Measurements from ENCODE around the gene IFI27L2.

The IFI27L2 gene

DNA sequence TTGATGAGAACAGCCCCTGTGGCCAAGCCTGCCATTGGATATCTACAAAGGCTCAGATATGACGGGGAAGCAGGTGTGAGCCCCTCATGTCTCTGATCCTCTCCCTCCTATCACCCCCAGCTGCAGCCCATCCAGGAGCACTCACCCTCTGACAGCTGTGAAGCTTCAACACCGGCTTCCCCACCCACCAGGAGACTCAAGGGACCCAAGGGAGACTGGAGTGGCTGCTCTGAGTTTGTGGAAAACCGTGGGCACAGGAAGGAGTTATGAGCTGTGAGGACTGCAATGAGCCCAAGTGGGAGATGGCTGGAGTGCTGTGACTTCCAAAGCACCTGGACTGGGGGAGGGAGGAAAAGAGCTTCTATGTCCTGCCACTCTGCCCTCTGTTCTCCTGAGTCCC lies 7.9 kb downstream of the IFI27L2 start:
- DNase-seq: no peak

DNA sequence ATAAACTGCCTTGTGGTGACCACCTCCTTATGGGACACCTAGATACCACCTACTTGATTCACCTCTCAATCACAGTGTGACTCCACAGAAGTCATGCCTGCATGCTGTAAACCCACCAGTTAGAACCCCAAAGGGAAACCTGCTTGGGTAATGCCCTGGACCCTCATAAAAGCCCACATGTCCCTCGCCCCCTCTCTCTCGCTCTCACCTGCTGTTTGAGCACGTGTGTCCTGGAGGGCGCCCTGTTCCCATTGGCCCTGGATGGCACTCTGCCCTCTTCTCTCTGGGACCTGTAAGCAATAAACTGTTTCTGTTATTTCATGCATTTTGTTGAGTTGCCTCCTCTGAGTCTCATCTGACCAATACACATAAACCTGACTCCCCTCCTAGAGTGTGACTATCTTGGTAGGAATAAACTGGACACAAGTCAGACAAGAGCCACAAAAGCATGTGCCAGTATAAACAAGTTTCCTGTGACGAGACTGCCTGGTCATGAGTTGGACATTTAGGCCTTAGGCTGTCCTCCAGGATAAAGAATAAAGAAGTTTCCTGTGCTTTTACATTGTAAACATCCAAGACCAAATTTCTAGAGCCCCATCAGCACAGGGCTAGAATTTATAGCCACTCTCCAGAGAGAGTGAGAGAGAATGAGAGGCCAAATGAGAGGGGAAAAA lies 8.6 kb downstream of the IFI27L2 start:
- DNase-seq: no peak

DNA sequence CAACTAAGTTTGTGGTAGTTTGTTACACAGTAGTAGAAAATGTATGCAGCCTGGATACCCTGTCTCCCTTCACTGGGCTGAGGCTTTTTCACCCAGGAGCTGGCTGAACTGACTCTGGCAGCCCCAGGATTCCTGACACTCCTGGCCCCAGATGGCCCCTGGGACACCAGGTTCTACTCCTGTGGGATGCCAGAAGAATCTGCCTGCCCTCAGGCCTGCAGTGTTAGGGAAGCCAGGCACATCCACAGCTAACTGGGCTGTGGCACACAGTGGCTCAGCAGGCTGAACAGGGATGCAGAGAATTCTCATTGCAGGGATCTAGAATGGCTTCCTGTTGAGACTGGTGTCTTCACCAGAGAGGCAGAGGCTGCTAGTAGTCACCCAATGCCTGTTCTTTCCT lies 10.3 kb downstream of the IFI27L2 start:
- no peak for DNase-seq

DNA sequence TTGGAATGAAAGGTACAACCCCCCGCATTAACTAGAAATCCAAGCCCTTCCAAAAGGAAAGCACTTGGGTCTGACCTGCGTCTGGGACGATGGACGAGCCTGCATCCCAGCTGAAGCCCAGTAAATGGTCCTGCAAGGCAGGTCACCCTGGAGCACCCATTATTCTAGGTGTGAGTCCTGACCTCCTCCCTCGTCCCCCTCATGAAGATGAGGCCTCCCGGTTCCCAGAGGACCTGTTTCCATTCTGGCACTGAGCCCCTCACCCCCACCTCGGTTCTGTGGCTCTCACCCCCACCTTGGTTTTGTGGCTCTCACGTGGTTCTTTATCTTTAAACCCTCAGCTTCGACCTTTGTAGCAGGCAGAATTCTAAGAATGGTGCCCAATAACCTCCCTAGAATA lies 11.5 kb downstream of the IFI27L2 start:
- DNase-seq: no peak

DNA sequence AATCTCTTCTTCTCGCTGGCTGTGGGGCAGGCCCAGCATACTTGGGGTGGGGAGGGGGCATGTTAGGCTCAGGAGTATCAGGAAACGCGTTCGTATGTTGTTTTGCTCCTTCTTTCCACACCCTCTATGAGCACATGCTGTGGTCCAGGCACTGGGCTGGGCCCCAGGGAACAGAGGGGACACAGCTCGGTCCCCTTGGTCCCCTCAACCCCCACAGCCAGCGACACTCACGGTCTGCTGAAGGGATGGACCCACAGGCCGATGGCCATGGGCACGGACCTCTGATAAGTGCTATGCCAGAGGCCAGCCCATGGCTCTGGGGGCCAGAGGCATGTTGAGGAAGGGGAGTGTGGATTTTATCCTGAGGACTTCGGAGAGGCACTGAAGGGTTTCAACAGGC lies 12.7 kb downstream of the IFI27L2 start:
- DNase-seq: no peak

DNA sequence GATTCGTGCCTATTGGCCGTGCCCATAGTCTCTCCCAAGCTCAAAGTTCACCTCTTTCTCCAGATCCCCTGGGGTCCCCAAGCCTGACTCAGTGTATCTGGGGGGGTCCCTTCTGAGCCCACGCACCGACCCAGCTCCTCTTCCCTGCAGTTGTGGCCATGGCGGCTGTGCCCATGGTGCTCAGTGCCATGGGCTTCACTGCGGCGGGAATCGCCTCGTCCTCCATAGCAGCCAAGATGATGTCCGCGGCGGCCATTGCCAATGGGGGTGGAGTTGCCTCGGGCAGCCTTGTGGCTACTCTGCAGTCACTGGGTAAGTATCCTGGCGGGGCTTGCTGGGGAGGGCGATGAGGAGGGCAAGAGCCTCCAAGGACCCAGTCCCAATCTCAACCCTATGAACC lies 13.8 kb downstream of the IFI27L2 start:
- no peak for DNase-seq

DNA sequence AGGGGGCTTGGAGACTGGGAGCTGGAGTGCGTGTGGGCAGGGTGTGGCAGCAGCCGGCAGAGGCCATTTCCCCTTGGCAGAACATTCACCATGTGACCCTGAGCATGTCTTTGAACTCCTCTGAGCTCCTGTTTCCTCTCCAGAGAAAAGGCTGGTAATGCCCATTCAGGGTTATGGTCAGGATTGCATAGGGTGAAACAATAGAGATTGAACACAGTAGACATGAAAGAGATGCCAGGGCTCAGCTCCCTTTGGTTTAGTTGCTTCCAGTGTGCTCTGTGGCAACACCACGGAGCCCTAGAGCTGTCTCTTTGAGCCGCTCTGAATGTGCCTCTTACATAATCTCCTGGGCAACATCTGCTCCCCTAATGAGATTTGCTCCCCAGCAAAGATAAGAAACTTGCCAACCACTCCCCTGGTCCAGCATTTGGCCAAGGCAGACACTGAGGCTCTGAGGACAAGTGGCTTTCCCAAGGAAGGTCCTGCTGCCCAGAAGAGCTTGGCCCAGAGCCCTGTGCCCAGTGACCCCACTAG lies 14.3 kb downstream of the IFI27L2 start:
- DNase-seq: no peak

DNA sequence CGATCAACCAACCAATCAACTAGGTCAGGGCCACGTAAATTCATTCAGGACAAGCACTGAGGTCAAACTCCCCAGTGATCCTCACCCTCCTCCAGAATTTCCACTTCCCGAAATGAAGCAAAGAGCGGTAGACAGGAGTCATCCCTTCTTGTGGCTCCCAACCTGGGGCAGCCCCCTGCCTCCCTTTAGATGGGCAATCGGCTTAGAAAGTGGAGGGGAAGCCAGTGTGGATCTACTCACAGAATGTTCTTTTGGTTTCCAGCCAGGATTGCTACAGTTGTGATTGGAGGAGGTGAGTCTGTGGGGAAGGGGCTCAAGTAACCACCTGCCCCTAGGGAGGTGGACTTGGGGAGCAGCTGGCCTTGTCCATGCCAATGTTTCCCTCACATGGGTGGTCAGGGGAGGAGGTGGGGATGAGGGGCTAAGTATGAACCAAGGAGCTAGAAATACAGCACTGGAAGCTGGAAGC lies 14.8 kb downstream of the IFI27L2 start:
- no peak for DNase-seq

DNA sequence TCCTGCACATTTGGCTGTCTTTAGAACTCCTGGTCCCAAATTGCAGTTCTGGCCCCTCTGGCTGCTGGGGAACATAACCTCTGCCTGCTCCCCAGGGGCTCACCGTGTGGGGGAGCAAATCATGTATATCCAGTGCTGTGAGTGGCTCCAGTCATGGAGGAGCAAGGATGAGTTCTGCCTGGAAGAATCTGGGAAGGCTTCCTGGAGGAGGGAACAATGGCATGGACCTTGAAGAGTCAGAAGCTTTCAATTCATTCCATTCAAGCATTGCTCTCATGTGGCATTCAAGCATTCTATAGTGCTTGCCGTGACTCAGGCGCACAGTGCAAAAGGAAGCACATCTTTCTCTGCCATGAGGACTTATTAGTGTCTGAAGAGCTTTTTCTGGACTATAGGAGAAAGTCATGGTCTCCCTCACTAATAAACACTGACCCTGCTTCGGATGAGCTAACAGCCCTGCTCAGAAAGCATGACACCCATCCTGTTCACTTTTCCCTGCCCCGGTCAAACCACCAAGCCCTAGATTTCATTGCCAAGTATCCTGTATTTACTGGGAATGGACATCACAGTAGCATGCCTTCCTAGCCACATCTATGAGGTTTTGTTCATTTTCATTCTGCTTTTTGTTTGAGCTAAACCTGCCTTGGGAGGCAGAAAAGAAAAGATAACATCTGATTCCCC lies 15.4 kb downstream of the IFI27L2 start:
- DNase-seq: no peak

- no peak for DNase-seq
Observed at GRCh38 chr14:94113490-94113889, 15.9 kb downstream of the IFI27L2 start.

DNA sequence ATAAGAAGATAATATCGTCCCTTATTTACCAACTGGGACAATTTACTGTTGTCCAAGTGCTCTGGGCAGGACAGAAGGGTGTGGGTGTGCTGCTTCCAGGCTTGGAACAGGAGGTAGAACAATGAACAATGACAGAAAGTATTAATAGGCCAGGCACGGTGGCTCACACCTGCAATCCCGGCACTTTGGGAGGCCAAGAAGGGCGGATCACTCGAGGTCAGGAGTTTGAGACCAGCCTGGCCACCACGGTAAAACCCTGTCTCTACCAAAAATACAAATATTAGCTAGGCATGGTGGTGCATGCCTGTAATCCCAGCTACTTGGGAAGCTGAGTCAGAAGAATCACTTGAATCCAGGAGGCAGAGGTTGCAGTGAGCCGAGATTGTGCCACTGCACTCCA lies 16.3 kb downstream of the IFI27L2 start:
- DNase-seq: no peak

- no peak for DNase-seq
Observed at GRCh38 chr14:94112513-94113063, 16.8 kb downstream of the IFI27L2 start.

- DNase-seq: no peak
Observed at GRCh38 chr14:94111276-94112095, 17.9 kb downstream of the IFI27L2 start.

- DNase-seq: no peak
Observed at GRCh38 chr14:94110552-94111181, 18.7 kb downstream of the IFI27L2 start, which contains the start of gene IFI27. Gene IFI27 (plus strand): TSS chr14:94110736.

DNA sequence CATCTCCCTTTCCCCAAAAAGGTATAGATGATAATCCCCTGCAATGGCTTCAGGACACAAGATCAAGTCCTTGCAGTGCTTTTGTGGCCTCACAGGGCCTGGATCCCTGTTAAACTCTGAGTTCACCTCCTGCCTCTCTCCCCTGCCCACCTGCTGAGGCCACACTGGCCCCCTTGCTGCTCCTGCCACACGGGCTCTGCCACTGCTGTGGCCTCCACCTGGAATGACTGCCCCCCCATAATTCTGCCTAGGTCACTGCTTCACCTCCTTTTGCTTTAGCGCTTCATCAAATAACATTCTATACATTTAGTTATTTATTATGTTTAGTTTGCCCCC lies 19.5 kb downstream of the IFI27L2 start:
- DNase-seq: no peak

DNA sequence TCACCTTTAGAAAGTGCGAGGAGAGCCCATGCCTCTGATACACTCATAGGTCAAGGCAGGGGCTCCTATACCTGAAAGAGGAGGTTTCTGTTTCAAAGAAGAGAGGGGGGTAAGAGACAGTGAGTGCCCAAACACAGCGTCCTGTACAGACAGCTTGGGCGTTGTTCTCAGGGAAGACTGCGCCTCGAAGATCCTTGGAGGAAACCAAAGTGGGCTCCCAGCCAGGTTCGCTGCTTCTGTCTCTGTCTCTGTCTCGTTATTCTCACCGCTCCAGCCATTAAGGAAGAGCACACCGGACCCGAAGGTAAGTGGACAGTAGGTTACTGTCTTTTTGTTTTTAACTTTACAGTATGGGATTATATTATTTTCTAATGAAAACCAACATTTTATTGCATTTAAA lies 24.7 kb downstream of the IFI27L2 start:
- DNase-seq: no peak

- no peak for DNase-seq
Observed at GRCh38 chr14:94103554-94104150, 25.8 kb downstream of the IFI27L2 start.

DNA sequence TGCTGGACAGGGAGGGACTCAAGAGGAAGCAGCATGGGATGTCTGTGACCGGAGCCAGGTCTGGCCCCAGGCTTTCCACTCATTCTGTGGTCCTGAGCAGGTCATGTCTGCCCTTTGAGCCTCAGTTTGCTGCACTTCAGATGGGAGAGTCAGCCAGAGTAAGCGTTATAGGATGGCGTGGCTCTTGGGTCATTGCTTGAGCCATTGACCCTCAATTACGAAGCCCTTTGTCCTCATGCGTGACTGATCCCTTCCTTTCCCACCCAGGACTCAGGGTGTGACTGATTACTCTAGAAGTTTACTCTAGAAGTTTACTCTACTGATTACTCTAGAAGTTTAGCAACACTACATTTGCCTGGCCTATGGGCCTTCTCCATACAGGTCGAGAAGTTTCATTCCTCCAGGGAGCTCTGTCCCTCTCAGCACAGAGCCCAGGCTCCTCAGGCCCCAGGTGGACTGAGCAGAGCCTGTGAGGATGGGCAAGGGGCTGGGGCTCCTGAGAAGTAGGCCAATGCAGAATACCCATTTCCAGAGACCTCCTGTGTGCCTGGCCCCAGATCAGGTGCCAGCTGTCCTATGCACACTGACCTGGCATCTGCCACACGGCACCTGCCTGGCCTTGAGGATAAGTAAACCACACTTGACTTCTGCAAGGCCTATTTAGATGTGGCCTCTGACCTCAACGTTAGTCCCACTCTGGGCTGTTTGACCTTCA lies 26.5 kb downstream of the IFI27L2 start:
- no peak for DNase-seq

DNA sequence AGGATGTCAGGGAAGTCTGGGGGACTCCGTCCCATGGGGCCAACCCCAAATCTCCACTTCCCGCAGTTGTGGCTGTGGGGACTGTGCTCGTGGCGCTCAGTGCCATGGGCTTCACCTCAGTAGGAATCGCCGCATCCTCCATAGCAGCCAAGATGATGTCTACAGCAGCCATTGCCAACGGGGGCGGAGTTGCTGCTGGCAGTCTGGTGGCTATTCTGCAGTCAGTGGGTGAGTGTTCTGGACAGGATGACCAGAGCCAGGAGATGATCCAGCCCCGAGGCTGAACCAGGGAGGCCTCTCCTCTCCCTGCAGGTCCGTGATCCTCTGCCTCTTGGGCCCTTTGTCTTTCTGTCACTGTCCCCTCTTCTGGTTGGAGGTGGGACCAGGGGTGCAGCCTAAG lies 27.7 kb downstream of the IFI27L2 start:
- DNase-seq: no peak

DNA sequence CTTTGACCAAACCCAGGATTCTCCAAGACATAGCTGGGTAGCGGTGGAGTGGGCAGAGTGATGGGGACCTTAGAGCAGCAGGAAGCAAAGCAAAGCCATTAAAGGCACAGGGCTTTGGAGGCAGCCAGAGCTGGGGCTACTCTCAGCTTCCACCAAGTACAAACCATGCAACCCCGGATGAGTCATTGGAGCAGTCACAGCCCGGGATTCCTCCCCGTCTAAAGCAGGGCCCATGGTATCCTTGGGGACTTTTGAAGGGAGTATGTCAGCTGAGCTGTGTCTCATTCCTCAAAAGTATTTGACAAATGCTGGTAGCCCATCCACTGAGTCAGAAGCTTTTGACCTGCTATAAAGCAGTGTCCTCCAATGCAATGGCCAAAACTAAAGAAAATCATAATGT lies 28.6 kb downstream of the IFI27L2 start:
- no peak for DNase-seq

DNA sequence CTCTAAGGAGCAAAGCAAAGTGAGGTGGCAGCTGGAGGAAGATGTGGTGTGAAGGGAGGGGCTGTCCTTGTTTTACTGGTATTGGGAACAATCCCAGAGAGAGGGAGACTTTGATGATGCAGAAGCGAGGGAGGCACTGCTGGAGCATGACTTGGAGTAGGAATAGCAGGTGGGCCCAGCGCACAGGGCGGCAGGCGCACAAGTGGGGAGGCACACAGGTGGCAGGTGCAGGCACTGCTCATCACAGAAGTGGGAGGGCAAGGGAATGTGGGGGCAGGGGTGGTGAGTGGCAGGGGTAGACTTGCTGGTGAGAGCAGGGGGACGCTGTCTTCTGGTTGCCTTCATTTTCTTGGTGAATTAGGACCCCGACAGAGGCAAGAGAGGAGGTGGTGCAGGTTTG lies 30.4 kb downstream of the IFI27L2 start:
- no peak for DNase-seq
